ENCODE data around the gene KEAP1. TPM values are rescaled to one million over a fixed set of nuclear protein-coding genes. Genes with fewer than 3 reads are reported as not detected.

Gene KEAP1
- polyA plus RNA-seq, 1 donor from 2014 or later, result 39.0 TPM

DNA sequence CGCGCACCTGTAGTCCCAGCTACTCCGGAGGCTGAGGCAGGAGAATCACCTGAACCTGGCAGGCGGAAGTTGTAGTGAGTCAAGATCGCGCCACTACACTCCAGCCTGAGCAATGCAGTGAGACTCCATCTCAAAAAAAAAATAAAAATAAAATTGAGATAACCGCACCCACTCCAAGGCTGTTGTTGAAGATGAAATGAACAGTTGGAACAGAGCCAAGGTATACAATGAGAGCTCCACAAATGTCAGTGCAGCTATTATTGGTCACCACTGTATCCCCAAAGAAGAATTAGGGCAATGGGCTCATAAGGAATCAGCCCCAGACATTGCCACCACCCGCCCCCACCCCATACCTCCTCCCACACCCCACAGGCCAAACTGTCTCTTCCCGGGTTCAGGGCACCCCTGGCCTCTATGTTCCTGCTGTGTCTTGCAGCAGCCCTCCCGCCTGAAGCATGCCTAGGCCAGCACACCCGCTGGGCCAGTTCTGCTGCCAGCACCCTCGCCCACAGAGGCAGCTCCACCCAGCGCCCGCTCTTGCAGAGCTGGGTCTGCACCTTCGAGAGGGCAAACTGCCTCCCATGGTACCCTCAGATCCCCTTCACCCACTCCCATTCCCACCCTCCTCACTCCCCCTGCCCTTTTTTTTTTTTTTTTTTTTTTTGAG, 17.6 kb upstream of the KEAP1 start:
- Histone ChIP-seq H3K4me3 (ENCODE audit: low read length) (no peak overlapping the region), H3K9me2 (ENCODE audit: insufficient read depth, low read length) (no peaks in the 10 kb centered on the region), H3K9me3 (ENCODE audit: low read length) (no peaks in the 10 kb centered on the region), H2AFZ (ENCODE audit: low read depth, low read length) (no peak overlapping the region), H3K9ac (ENCODE audit: low read length) (no peak overlapping the region), H3K4me2 (ENCODE audit: low read length) (no peak overlapping the region), H3K27ac (ENCODE audit: low read length) (no peak overlapping the region), H3K79me2 (replicated peaks; ENCODE audit: insufficient read depth, low read length) (no peaks in the 10 kb centered on the region), H4K20me1 (ENCODE audit: insufficient read depth) (no peaks in the 10 kb centered on the region), H3K27me3 (ENCODE audit: insufficient read depth, low read depth, low read length) (peaks cover 45% of the 10 kb centered on the region), H3K36me3 (ENCODE audit: insufficient read depth, low read length) (no peaks in the 10 kb centered on the region), H3F3A (ENCODE audit: insufficient read depth, low read length, poor library complexity, severe bottlenecking) (no peaks in the 10 kb centered on the region)
- TF ChIP-seq POLR2AphosphoS5 (IDR thresholded peaks at IDR 0.05), result no peak
- no peak for TF ChIP-seq EZH2 (IDR thresholded peaks at IDR 0.05; ENCODE audit: borderline replicate concordance, insufficient read depth, low read length, poor library complexity, severe bottlenecking)
- no peak for TF ChIP-seq EP300 (conservative IDR thresholded peaks at IDR 0.05; ENCODE audit: poor library complexity, severe bottlenecking)
- TF ChIP-seq, protein P1, sequence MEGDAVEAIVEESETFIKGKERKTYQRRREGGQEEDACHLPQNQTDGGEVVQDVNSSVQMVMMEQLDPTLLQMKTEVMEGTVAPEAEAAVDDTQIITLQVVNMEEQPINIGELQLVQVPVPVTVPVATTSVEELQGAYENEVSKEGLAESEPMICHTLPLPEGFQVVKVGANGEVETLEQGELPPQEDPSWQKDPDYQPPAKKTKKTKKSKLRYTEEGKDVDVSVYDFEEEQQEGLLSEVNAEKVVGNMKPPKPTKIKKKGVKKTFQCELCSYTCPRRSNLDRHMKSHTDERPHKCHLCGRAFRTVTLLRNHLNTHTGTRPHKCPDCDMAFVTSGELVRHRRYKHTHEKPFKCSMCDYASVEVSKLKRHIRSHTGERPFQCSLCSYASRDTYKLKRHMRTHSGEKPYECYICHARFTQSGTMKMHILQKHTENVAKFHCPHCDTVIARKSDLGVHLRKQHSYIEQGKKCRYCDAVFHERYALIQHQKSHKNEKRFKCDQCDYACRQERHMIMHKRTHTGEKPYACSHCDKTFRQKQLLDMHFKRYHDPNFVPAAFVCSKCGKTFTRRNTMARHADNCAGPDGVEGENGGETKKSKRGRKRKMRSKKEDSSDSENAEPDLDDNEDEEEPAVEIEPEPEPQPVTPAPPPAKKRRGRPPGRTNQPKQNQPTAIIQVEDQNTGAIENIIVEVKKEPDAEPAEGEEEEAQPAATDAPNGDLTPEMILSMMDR (IDR thresholded peaks at IDR 0.05; ENCODE audit: poor library complexity, severe bottlenecking), result no peak
- TF ChIP-seq, protein P2, sequence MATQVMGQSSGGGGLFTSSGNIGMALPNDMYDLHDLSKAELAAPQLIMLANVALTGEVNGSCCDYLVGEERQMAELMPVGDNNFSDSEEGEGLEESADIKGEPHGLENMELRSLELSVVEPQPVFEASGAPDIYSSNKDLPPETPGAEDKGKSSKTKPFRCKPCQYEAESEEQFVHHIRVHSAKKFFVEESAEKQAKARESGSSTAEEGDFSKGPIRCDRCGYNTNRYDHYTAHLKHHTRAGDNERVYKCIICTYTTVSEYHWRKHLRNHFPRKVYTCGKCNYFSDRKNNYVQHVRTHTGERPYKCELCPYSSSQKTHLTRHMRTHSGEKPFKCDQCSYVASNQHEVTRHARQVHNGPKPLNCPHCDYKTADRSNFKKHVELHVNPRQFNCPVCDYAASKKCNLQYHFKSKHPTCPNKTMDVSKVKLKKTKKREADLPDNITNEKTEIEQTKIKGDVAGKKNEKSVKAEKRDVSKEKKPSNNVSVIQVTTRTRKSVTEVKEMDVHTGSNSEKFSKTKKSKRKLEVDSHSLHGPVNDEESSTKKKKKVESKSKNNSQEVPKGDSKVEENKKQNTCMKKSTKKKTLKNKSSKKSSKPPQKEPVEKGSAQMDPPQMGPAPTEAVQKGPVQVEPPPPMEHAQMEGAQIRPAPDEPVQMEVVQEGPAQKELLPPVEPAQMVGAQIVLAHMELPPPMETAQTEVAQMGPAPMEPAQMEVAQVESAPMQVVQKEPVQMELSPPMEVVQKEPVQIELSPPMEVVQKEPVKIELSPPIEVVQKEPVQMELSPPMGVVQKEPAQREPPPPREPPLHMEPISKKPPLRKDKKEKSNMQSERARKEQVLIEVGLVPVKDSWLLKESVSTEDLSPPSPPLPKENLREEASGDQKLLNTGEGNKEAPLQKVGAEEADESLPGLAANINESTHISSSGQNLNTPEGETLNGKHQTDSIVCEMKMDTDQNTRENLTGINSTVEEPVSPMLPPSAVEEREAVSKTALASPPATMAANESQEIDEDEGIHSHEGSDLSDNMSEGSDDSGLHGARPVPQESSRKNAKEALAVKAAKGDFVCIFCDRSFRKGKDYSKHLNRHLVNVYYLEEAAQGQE (IDR thresholded peaks at IDR 0.05; ENCODE audit: borderline replicate concordance), result no peak
- no peak for TF ChIP-seq MXI1 (conservative IDR thresholded peaks at IDR 0.05; ENCODE audit: poor library complexity, severe bottlenecking)

DNA sequence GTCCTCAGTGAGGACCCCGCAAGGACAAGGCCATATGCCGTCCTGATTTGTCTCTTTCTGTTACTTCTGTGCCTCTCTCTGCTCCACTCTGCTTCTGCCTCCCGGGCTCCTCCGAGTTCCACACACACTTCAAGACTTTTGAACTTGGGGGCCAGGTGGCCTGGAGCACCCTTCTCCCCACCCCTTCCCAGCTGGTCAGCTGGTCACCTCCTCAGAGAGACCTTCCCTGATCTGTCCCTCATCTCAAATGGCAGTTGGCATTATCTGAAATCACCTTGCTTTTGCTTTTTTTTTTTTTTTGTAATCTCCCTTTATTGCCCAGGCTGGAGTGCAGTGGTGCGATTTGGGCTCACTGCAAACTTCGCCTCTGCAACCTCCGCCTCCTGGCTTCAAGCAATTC, 16.3 kb upstream of the KEAP1 start:
- H3K36me3 ChIP-seq (ENCODE audit: insufficient read depth, low read length), result no peaks in the 10 kb centered on the region
- H3K4me3 ChIP-seq (ENCODE audit: low read length), result no peak overlapping the region
- no peaks in the 10 kb centered on the region for H3K9me2 ChIP-seq (ENCODE audit: insufficient read depth, low read length)
- H4K20me1 ChIP-seq (ENCODE audit: insufficient read depth), result no peaks in the 10 kb centered on the region
- H3K4me2 ChIP-seq (ENCODE audit: low read length), result no peak overlapping the region
- no peaks in the 10 kb centered on the region for H3K79me2 ChIP-seq (replicated peaks; ENCODE audit: insufficient read depth, low read length)
- peaks cover 58% of the 10 kb centered on the region for H3K27me3 ChIP-seq (ENCODE audit: insufficient read depth, low read depth, low read length)
- no peak for TF ChIP-seq RAD21 (conservative IDR thresholded peaks at IDR 0.05)
- TF ChIP-seq TAF1 (IDR thresholded peaks at IDR 0.05; ENCODE audit: low read depth), result no peak
- TF ChIP-seq POLR2AphosphoS5 (IDR thresholded peaks at IDR 0.05), result no peak
- no peak for TF ChIP-seq SMC3 (conservative IDR thresholded peaks at IDR 0.05; ENCODE audit: poor library complexity)
- no peak for TF ChIP-seq EP300 (conservative IDR thresholded peaks at IDR 0.05; ENCODE audit: poor library complexity, severe bottlenecking)
- TF ChIP-seq, protein P1 (IDR thresholded peaks at IDR 0.05; ENCODE audit: poor library complexity, severe bottlenecking), result no peak
- no peak for TF ChIP-seq MXI1 (conservative IDR thresholded peaks at IDR 0.05; ENCODE audit: poor library complexity, severe bottlenecking)
- no peak for TF ChIP-seq EZH2 (IDR thresholded peaks at IDR 0.05; ENCODE audit: borderline replicate concordance, insufficient read depth, low read length, poor library complexity, severe bottlenecking)
- TF ChIP-seq, protein P2 (IDR thresholded peaks at IDR 0.05; ENCODE audit: borderline replicate concordance), result no peak
- H3K9ac ChIP-seq (ENCODE audit: low read length), result no peak overlapping the region
- no peaks in the 10 kb centered on the region for H3K9me3 ChIP-seq (ENCODE audit: low read length)
- H2AFZ ChIP-seq (ENCODE audit: low read depth, low read length), result no peak overlapping the region
- H3K27ac ChIP-seq (ENCODE audit: low read length), result no peak overlapping the region
- H3F3A ChIP-seq (ENCODE audit: insufficient read depth, low read length, poor library complexity, severe bottlenecking), result no peaks in the 10 kb centered on the region

Data from neural cell (in vitro differentiated cells).